Fibroblast of pulmonary artery (primary cell): ENCODE measurements around the gene LEPROT.

Experiments used
- DNase-seq: peaks from one replicate; pipeline ENCODE4 v3.0.0-alpha.2; 2010; ENCODE audit warnings: low read depth
- H3K4me3 ChIP-seq: replicated peaks from 2 replicates; pipeline ENCODE4 v1.5.1; 2011; ENCODE audit warnings: low read depth, mild to moderate bottlenecking, control low read depth, low read length, moderate library complexity
- TF ChIP-seq, protein P1 (sequence below): IDR thresholded peaks from 2 replicates; pipeline ENCODE4 v1.5.1; 2011; ENCODE audit warnings: mild to moderate bottlenecking, control low read depth, low read length, inconsistent platforms; ENCODE audit errors: missing control alignments

The LEPROT gene

DNA sequence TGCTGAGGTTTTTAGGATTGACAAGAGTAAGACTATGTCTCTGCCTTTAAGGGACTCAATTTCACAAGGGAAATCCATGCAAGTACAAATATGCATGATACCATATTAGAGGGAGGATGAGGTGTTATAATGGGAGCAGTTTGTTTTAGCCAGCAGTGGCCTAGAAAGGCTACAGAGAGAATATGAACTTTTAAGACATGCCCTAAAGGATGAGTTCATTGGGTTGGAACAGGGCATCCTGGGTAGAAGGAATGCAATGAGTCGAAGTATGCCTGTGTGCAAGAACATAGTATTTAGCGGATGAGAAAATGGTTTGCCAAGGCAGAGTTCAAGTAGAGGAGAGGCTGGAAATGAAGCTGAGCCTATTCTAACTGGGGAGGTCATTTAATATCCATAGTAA is 32.6 kb upstream of the LEPROT start:
- H3K4me3 ChIP-seq: no peak overlapping the region
- no peak for DNase-seq
- TF ChIP-seq, protein P1, sequence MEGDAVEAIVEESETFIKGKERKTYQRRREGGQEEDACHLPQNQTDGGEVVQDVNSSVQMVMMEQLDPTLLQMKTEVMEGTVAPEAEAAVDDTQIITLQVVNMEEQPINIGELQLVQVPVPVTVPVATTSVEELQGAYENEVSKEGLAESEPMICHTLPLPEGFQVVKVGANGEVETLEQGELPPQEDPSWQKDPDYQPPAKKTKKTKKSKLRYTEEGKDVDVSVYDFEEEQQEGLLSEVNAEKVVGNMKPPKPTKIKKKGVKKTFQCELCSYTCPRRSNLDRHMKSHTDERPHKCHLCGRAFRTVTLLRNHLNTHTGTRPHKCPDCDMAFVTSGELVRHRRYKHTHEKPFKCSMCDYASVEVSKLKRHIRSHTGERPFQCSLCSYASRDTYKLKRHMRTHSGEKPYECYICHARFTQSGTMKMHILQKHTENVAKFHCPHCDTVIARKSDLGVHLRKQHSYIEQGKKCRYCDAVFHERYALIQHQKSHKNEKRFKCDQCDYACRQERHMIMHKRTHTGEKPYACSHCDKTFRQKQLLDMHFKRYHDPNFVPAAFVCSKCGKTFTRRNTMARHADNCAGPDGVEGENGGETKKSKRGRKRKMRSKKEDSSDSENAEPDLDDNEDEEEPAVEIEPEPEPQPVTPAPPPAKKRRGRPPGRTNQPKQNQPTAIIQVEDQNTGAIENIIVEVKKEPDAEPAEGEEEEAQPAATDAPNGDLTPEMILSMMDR: no peak

DNA sequence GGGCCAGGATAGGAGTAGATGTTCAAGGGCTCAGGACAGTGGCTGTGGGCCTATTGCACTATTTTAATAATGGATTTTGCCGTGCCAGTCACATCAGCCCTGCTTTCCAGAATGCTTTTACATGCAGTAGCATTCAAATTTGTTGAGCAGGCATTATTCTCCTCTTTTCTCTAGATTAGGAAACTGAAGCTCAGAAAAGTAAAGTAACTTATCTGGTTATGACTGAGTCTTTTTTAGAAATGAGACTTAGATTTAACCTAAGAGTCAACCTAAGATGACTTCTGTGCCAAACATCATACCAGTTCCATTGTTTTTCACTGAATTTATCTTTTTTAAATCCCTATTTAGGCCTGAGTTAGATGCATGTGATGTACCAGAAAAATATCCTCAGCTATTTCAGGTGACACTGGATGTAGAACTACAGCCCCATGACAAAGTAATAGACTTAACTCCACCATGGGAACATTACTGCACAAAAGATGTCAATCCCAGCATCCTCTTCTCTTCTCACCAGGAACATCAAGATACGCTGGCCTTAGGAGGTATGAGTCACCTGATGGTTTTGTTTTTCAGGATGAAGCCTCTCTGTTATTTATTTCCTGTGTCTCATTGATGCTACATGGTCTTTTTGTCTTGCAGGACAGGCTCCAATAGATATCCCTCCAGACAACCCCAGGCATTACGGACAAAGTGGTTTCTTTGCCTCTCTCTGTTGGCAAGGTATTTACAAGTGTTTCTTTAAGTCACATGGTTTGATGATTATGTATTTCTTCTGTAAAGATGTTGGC is 31.4 kb upstream of the LEPROT start:
- no peak overlapping the region for H3K4me3 ChIP-seq
- peak; percentile 6 for DNase-seq
- TF ChIP-seq, protein P1: no peak

DNA sequence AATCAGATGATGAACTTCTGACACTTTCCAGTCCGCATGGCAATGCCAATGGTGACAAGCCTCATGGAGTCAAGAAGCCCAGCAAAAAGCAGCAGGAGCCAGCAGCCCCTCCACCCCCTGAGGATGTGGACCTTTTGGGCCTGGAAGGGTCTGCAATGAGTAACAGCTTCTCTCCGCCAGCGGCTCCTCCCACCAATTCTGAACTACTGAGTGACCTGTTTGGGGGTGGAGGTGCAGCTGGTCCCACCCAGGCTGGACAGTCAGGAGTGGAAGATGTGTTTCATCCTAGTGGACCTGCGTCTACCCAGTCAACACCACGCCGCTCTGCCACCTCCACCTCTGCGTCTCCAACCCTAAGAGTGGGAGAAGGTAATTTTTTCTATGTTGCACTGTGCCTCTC is 28.0 kb upstream of the LEPROT start:
- TF ChIP-seq, protein P1: no peak
- DNase-seq: no peak

DNA sequence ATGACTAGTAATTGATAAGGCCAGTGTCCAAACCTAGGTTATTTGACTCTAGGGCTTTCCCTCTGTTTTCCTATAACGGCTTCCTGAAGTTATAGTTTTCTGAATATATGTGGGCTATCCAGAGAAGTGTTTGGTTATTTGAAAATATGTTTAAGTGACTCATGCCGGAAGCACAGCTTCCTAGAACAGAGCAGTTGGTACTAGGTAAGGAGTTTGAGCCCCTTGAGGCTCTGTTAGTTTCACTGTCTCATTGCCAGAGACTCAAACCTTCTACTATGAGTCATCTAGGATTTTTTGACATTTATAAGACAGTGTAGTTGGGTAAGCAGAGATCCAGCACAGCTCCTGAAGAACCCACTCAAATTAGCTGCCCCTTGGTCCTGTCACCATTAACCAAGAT is 27.1 kb upstream of the LEPROT start:
- TF ChIP-seq, protein P1: no peak
- DNase-seq: peak; percentile 41
- no peak overlapping the region for H3K4me3 ChIP-seq

More for the DNA sequence above, 28.0 kb upstream of the LEPROT start:
- H3K4me3 ChIP-seq: no peak overlapping the region

DNA sequence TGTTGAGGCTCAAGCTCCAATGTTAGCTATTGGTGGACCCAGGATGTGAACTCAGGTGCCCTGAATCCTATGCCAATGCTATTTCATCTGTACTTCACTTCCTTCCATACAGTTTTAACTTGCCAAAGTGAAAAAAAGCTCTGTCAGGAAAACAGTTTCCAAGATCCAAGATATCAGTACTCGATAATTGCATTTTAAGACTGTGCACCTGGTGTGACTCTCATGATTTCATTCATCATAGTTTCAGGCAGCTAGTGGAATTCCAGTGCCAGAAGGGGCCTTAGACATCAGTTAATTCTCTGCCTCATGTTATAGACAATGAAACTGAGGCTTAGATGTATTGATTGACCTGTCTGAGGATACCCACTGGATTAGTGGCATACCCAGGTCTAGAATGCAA is 26.5 kb upstream of the LEPROT start:
- no peak for DNase-seq
- no peak overlapping the region for H3K4me3 ChIP-seq
- TF ChIP-seq, protein P1: no peak

DNA sequence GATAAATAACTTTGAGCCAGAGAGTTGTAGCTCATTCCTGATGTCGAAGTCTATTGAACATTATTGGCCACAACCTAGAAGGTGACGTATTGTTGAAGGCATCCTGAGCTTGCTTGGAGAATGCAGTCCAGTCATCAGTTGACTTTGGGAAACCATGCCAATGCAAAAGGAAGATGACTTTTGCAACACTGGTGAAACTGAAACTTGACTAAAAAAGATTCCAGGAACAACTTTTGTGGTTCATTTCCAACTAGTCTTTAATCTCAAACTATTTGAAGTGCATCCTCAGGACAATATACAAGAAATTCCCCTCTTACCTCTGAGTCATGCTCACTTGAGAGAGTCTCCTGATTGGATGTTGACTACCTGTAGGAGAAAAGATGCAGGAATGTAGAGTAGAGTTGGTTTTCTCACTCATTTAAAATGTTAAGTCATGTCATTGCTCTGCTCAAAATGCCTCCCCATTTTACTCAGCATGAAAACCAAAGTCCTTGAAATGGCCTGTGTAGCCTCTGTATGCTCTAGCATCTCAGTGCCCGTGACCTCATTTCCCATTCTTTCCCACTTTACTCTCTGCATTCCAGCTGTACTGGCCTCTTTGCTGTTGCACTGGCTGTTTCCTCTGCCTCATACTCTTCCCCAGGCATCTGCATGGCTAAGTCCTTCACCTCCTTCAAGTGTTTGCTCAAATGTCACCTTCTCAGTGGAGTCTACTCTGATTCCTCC is 24.4 kb upstream of the LEPROT start:
- TF ChIP-seq, protein P1: no peak
- peak; percentile 22 for DNase-seq
- no peak overlapping the region for H3K4me3 ChIP-seq
